CD4-positive, alpha-beta memory T cell (primary cell): ENCODE measurements around the gene RCAN1. TPM values are rescaled to one million over a fixed set of nuclear protein-coding genes. Genes with fewer than 3 reads are reported as not detected.

Experiments
- CTCF ChIA-PET: fragments of 350-600 bp; sonication (Branson Sonifier 250); formaldehyde crosslinking; loops from one replicate; lab custom pipeline; 2021; ENCODE audit warnings: inconsistent platforms; ENCODE audit not compliant: partially characterized antibody; lab: Charles Lee
- POLR2A ChIA-PET: fragments of 350-600 bp; sonication (Branson Sonifier 250); formaldehyde crosslinking; loops from one replicate; lab custom pipeline; 2021; ENCODE audit not compliant: partially characterized antibody; lab: Charles Lee
- DNase-seq, 5 donors: peaks; one replicate each; pipeline versions ENCODE4 v3.0.0 to v3.0.0-alpha.2; 2020 to 2022; ENCODE audit warnings: mixed read lengths in 1 of 5
- H3K27ac ChIP-seq: one replicate; pipeline ENCODE4 v1.7.0; 2013; ENCODE audit warnings: low read depth, low read length
- H3K27me3 ChIP-seq: 2 replicates; pipeline ENCODE4 v1.7.0; 2013; ENCODE audit warnings: mild to moderate bottlenecking, low read length, moderate library complexity; ENCODE audit not compliant: insufficient read depth
- H3K36me3 ChIP-seq: 2 replicates; pipeline ENCODE4 v1.7.0; 2013; ENCODE audit warnings: mild to moderate bottlenecking, low read length, moderate library complexity; ENCODE audit not compliant: insufficient read depth
- H3K4me1 ChIP-seq: 2 replicates; pipeline ENCODE4 v1.7.0; 2013; ENCODE audit warnings: mild to moderate bottlenecking, low read length, moderate library complexity; ENCODE audit not compliant: insufficient read depth
- H3K4me3 ChIP-seq, 2 donors: one replicate each; pipeline ENCODE4 v1.7.0; 2013; ENCODE audit warnings: low read length in 2 of 2, mild to moderate bottlenecking in 1 of 2
- H3K9me3 ChIP-seq, 2 donors: one replicate each; pipeline ENCODE4 v1.7.0; 2013; ENCODE audit warnings: low read length in 2 of 2, control low read depth in 1 of 2; ENCODE audit not compliant: control insufficient read depth in 1 of 2
- H3K27ac Mint-ChIP-seq, 7 donors: one replicate each; pipeline ENCODE4 v1.8.0; 2020 to 2021; ENCODE audit warnings: mixed read lengths in 7 of 7, mild to moderate bottlenecking in 6 of 7, inconsistent platforms in 3 of 7, moderate library complexity in 3 of 7
- H3K27me3 Mint-ChIP-seq, 2 donors: one replicate each; pipeline ENCODE4 v1.8.0; 2020 to 2021; ENCODE audit warnings: mixed read lengths in 2 of 2
- H3K36me3 Mint-ChIP-seq, 2 donors: one replicate each; pipeline ENCODE4 v1.8.0; 2020 to 2021; ENCODE audit warnings: mixed read lengths in 2 of 2, inconsistent platforms in 1 of 2, mild to moderate bottlenecking in 1 of 2
- H3K4me1 Mint-ChIP-seq, 4 donors: one replicate each; pipeline ENCODE4 v1.8.0; 2020 to 2021; ENCODE audit warnings: mixed read lengths in 4 of 4, mild to moderate bottlenecking in 1 of 4
- H3K4me3 Mint-ChIP-seq, 8 donors: one replicate each; pipeline ENCODE4 v1.8.0; 2020 to 2021; ENCODE audit warnings: mixed read lengths in 8 of 8, mild to moderate bottlenecking in 7 of 8, moderate library complexity in 6 of 8, inconsistent platforms in 3 of 8
- H3K9me3 Mint-ChIP-seq, 8 donors: one replicate each; pipeline ENCODE4 v1.8.0; 2020 to 2021; ENCODE audit warnings: mixed read lengths in 8 of 8, mild to moderate bottlenecking in 5 of 8, inconsistent platforms in 3 of 8, moderate library complexity in 1 of 8
- intact Hi-C: fragments of 100-400 bp; cut with micrococcal nuclease; formaldehyde crosslinking; loops from one replicate; pipeline ENCODE4 v1.15.1; 2023
- polyA plus RNA-seq, 2 donors: library from polyadenylated mRNA; unstranded; fragments of 300-500 nt; fragmentation: Illumina TruSeq; gene quantifications; one replicate each; pipeline ENCODE4 v1.2.3, GENCODE V29; 2021
- total RNA-seq, 2 experiments: library from RNA; stranded (reverse); gene quantifications; one replicate each; pipeline ENCODE4 v1.2.3, GENCODE V29; 2021

Gene RCAN1
- total and polyA plus RNA-seq, 4 experiments from 2014 or later: 4.7 to 15.0 (median 9.2) TPM

DNA sequence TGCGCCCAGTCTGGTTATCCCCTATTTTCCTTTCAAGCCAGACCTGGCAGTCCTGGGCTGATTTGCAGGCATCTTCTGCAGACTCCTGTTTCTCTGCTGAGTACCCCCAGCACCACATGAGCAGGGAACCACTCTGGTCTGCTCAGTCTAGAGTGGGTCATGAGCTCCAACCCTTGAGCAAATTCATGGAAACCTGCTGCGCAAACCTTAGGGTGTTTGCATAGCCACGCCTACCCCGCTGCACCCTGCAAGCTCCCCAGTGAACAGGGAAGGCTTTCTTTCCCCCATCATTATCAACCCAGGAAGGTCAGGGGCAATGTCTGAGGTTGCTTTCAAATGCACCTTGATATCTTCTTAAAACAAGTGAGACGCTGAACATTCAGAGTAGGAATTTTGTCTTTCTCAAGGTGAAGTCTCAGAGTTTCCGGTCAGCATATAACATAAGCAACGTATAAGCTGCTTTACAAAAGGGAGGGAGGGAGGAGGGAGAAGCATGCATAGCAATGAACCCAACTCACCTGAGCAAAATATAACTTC lies 91.8 kb downstream of the RCAN1 start:
- peaks cover 8 to 22% (median 11%) of the 10 kb centered on the region in 4 donors for H3K4me1 Mint-ChIP-seq
- Histone ChIP-seq H3K27me3 (no peaks in the 10 kb centered on the region), H3K36me3 (no peaks in the 10 kb centered on the region), H3K4me1 (peaks cover 12% of the 10 kb centered on the region), H3K9me3 (no peaks in the 10 kb centered on the region), H3K27ac (no peak overlapping the region), H3K4me3 (no peak overlapping the region)
- H3K27ac Mint-ChIP-seq: no peak overlapping the region
- DNase-seq: no peak
- ChIA-PET POLR2A (interaction anchor here (0.6 kb wide), 1 partner anchor 1567 kb away, joined by 3 read pairs; no protein-coding TSS in a partner anchor), CTCF (interaction anchor here (1.0 kb wide), 1 partner anchor 132 kb away, joined by 3 read pairs; no protein-coding TSS in a partner anchor)
- no peak overlapping the region for H3K4me3 Mint-ChIP-seq
- H3K36me3 Mint-ChIP-seq: peaks cover 21 to 22% of the 10 kb centered on the region in 2 donors
- intact Hi-C loops: no loop called here
- no peaks in the 10 kb centered on the region for H3K27me3 Mint-ChIP-seq
- peaks cover 0 to 6% (median 2%) of the 10 kb centered on the region in 8 donors for H3K9me3 Mint-ChIP-seq

DNA sequence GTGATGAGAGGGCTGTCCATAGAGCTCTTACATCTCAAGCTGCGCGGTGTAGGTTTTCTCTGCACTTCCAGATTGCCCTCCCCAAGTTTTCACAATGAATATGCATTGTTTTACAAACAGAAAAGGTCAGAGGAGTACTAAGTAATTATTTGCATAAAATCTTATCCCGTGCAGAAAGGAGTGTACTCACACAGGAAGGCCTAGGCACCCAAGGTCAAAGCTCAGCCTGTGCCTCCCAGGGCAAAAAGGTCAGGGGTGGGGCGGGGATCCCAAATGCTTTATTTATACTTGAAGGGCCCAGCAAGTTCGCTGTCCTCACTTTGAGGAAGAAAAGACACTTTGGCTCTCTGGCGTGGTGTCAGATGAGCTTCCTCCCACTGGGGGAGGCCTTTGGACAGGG lies 92.6 kb downstream of the RCAN1 start:
- POLR2A ChIA-PET: no interaction called here
- CTCF ChIA-PET: no interaction called here

DNA sequence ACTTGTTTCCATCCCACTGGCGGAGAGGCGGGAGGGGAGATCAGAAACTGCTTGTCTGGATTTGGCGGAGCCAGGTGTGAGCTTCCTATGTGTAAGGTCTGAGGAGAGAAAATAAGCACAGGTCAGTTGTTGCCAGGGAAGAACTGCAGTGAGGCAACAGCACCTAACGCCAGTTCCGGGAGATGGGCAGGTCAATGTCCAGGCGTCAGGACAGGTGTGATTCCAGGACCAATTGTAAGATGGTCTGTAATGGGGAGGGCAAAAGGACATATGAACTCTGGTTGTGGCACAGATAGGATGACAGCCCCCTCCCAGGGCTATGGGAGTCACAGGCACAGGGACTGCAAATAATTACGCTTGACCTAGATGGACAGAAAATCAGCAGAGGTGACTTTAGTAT lies 93.4 kb downstream of the RCAN1 start:
- H3K27ac Mint-ChIP-seq: peak overlapping the region in 2 of 7 donors; percentile 8 to 84
- Histone ChIP-seq H3K9me3 (no peaks in the 10 kb centered on the region), H3K4me3 (no peak overlapping the region), H3K27ac (no peak overlapping the region), H3K4me1 (peaks cover 4% of the 10 kb centered on the region), H3K27me3 (no peaks in the 10 kb centered on the region), H3K36me3 (no peaks in the 10 kb centered on the region)
- ChIA-PET POLR2A (no interaction called here), CTCF (no interaction called here)
- H3K27me3 Mint-ChIP-seq: no peaks in the 10 kb centered on the region
- DNase-seq: no peak
- peaks cover 7 to 10% (median 9%) of the 10 kb centered on the region in 4 donors for H3K4me1 Mint-ChIP-seq
- intact Hi-C loops: no loop called here
- no peaks in the 10 kb centered on the region for H3K9me3 Mint-ChIP-seq
- H3K4me3 Mint-ChIP-seq: no peak overlapping the region
- H3K36me3 Mint-ChIP-seq: peaks cover 24 to 30% of the 10 kb centered on the region in 2 donors

More for the DNA sequence above, 92.6 kb downstream of the RCAN1 start:
- DNase-seq: no peak
- Mint-ChIP-seq H3K36me3 (peaks cover 24 to 27% of the 10 kb centered on the region in 2 donors), H3K4me3 (no peak overlapping the region), H3K4me1 (peaks cover 10 to 17% (median 13%) of the 10 kb centered on the region in 4 donors), H3K27ac (no peak overlapping the region), H3K27me3 (no peaks in the 10 kb centered on the region), H3K9me3 (no peaks in the 10 kb centered on the region)
- Histone ChIP-seq H3K9me3 (no peaks in the 10 kb centered on the region), H3K36me3 (no peaks in the 10 kb centered on the region), H3K27ac (no peak overlapping the region), H3K27me3 (no peaks in the 10 kb centered on the region), H3K4me3 (no peak overlapping the region), H3K4me1 (peaks cover 11% of the 10 kb centered on the region)
- intact Hi-C loops: no loop called here

DNA sequence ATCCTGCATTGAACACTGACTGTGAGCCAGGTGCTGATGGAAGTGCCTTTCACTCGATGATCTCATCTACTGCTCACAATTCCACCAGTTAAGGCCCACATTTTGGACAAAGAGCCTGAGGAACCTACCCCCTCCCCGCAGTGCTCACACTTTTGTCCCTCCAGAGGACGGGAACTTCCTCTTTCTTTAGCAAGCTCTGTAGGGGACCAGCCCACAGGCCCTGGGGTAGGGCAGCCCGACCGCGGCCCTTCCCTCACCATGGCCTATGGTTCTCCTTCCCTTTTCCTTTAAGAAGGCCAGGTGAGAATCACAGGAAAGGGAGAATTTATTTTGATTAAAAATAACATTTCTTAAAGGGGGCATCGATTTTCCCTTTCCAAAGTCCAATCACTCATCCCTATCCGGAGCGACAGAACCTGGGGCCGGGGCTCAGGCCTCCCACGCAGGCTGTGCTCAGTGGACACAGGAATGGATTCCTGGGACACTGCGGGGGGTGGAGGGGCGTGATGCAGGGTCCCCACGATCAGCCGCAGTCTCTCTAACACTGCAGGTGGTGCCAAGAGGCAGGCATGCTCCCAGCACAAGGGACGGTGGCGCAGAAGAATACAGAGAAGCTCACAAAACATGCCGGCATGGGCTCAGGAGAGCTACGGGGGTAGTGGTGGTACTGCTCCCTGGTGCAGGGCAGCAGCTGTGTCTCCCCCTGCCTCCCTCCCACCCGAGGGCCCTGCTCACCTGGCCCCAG lies 94.0 kb downstream of the RCAN1 start:
- peaks cover under 1 to 5% (median 4%) of the 10 kb centered on the region in 4 donors for H3K4me1 Mint-ChIP-seq
- POLR2A ChIA-PET: no interaction called here
- Histone ChIP-seq H3K36me3 (no peaks in the 10 kb centered on the region), H3K9me3 (no peaks in the 10 kb centered on the region), H3K27me3 (no peaks in the 10 kb centered on the region), H3K27ac (no peak overlapping the region), H3K4me1 (no peaks in the 10 kb centered on the region), H3K4me3 (no peak overlapping the region)
- H3K27me3 Mint-ChIP-seq: no peaks in the 10 kb centered on the region
- DNase-seq: no peak
- intact Hi-C loops: no loop called here
- CTCF ChIA-PET: no interaction called here
- peak overlapping the region in 1 of 7 donors; percentile 58 for H3K27ac Mint-ChIP-seq
- H3K9me3 Mint-ChIP-seq: no peaks in the 10 kb centered on the region
- H3K36me3 Mint-ChIP-seq: peaks cover 24 to 30% of the 10 kb centered on the region in 2 donors
- no peak overlapping the region for H3K4me3 Mint-ChIP-seq

DNA sequence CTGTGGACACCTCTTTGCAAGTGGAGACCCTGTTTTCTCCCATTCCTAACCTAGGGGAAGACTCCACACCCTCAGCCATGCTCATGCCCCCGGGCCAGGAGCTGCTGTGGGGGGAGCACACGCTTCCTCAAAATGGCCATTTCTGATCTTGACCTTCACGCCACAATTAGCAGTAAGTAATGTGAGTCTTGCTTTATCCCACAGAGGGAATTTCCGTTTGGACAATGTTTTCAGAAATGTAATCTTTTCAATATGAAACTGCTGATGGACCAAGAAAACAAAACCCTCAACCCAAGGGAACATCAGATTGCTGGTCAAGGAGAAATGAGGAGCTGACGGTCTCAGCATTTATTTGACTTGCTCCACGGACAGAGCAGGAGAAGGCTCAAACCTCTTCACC lies 94.6 kb downstream of the RCAN1 start:
- no peak overlapping the region for H3K4me3 Mint-ChIP-seq
- ChIA-PET POLR2A (no interaction called here), CTCF (no interaction called here)
- H3K27me3 Mint-ChIP-seq: no peaks in the 10 kb centered on the region
- H3K9me3 Mint-ChIP-seq: no peaks in the 10 kb centered on the region
- Histone ChIP-seq H3K36me3 (no peaks in the 10 kb centered on the region), H3K9me3 (no peaks in the 10 kb centered on the region), H3K27ac (no peak overlapping the region), H3K27me3 (no peaks in the 10 kb centered on the region), H3K4me3 (no peak overlapping the region), H3K4me1 (no peaks in the 10 kb centered on the region)
- intact Hi-C loops: no loop called here
- peaks cover 24 to 30% of the 10 kb centered on the region in 2 donors for H3K36me3 Mint-ChIP-seq
- H3K27ac Mint-ChIP-seq: no peak overlapping the region
- DNase-seq: no peak
- H3K4me1 Mint-ChIP-seq: peaks cover 0 to 5% (median 4%) of the 10 kb centered on the region in 4 donors

DNA sequence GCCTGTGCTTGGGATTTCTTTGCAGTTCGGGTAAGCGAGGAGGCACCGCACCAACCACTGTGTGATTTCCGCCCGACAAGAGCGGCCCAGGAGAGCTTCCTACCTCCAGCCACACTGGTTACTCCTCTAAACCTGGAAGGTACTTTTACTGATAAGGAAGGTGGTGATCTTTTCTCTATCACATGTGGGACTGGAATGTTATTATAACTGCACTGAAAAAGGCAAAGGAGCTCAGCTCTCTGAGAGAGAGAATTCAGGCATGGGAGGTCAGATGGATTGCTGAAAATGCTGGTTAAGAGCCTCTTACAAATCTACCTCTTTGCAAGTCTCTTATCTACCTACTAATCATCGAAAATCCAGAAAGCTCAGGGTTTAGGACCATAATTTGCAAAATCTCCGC lies 95.2 kb downstream of the RCAN1 start:
- no peaks in the 10 kb centered on the region for H3K27me3 Mint-ChIP-seq
- intact Hi-C loops: no loop called here
- no peak overlapping the region for H3K27ac Mint-ChIP-seq
- Histone ChIP-seq H3K27me3 (no peaks in the 10 kb centered on the region), H3K4me1 (no peaks in the 10 kb centered on the region), H3K4me3 (no peak overlapping the region), H3K27ac (no peak overlapping the region), H3K36me3 (no peaks in the 10 kb centered on the region), H3K9me3 (no peaks in the 10 kb centered on the region)
- no peaks in the 10 kb centered on the region for H3K9me3 Mint-ChIP-seq
- CTCF ChIA-PET: no interaction called here
- peaks cover 0 to 5% (median 3%) of the 10 kb centered on the region in 4 donors for H3K4me1 Mint-ChIP-seq
- POLR2A ChIA-PET: no interaction called here
- no peak for DNase-seq
- H3K4me3 Mint-ChIP-seq: no peak overlapping the region
- peaks cover 24 to 30% of the 10 kb centered on the region in 2 donors for H3K36me3 Mint-ChIP-seq

DNA sequence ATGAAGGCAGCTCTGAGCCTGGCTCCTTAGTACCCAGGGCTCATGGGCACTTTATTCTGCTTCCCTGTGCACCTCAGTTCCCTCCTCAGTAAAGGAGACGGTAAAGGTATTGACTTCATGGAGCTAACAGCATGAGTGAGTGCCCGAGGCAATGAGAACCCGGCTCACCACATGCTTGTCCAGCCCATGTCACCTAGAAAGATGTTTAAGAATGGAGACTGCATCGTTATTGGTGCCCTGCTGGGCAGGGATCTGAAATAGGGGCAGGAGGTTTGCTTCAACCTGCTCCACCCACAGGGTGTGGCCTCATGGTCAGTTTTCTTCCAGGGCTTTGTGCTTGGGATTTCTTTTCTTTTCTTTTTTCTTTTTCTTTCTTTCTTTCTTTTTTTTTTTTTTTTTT lies 95.9 kb downstream of the RCAN1 start:
- H3K4me1 ChIP-seq: no peaks in the 10 kb centered on the region
- Mint-ChIP-seq H3K9me3 (no peaks in the 10 kb centered on the region), H3K4me1 (peaks cover 0 to 5% (median 3%) of the 10 kb centered on the region in 4 donors), H3K27ac (no peak overlapping the region), H3K4me3 (no peak overlapping the region), H3K36me3 (peaks cover 24 to 30% of the 10 kb centered on the region in 2 donors), H3K27me3 (no peaks in the 10 kb centered on the region)
- no peaks in the 10 kb centered on the region for H3K9me3 ChIP-seq
- H3K36me3 ChIP-seq: no peaks in the 10 kb centered on the region
- DNase-seq: no peak
- H3K4me3 ChIP-seq: no peak overlapping the region
- no peak overlapping the region for H3K27ac ChIP-seq
- intact Hi-C loops: no loop called here
- no peaks in the 10 kb centered on the region for H3K27me3 ChIP-seq
- POLR2A ChIA-PET: no interaction called here
- CTCF ChIA-PET: no interaction called here
